NCI-H82 (cell line): ENCODE measurements around the gene SH2D5.

Experiments
- DNase-seq: peaks from one replicate; lab custom pipeline; 2025; lab: John Stamatoyannopoulos, UW

Gene SH2D5

GRCh38 chr1:20713440-20713839, 19.1 kb downstream of the SH2D5 start:
- DNase-seq = no peak

GRCh38 chr1:20712215-20712577, 20.3 kb downstream of the SH2D5 start:
- no peak for DNase-seq

- DNase-seq = peak; percentile 80
Measured at GRCh38 chr1:20711285-20712214, 21.0 kb downstream of the SH2D5 start.

GRCh38 chr1:20710469-20711284, 21.8 kb downstream of the SH2D5 start:
- DNase-seq = no peak

GRCh38 chr1:20709868-20710267, 22.6 kb downstream of the SH2D5 start:
- no peak for DNase-seq

- DNase-seq = no peak
Measured at GRCh38 chr1:20708891-20709290, 23.6 kb downstream of the SH2D5 start.

- DNase-seq = no peak
Measured at GRCh38 chr1:20708057-20708456, 24.4 kb downstream of the SH2D5 start.

- no peak for DNase-seq
Measured at GRCh38 chr1:20706841-20707240, 25.7 kb downstream of the SH2D5 start.

- peak; percentile 68 for DNase-seq
Measured at GRCh38 chr1:20705203-20705755, 27.2 kb downstream of the SH2D5 start.

- no peak for DNase-seq
Measured at GRCh38 chr1:20704390-20705202, 27.9 kb downstream of the SH2D5 start.

- DNase-seq = no peak
Measured at GRCh38 chr1:20703124-20703756, 29.3 kb downstream of the SH2D5 start.

GRCh38 chr1:20702416-20702815, 30.1 kb downstream of the SH2D5 start:
- DNase-seq = no peak

GRCh38 chr1:20701847-20702246, 30.7 kb downstream of the SH2D5 start:
- no peak for DNase-seq

- DNase-seq = no peak
Measured at GRCh38 chr1:20701446-20701845, 31.1 kb downstream of the SH2D5 start.

GRCh38 chr1:20700636-20701215, 31.8 kb downstream of the SH2D5 start:
- DNase-seq = no peak

- DNase-seq = peak; percentile 50
Measured at GRCh38 chr1:20699558-20699957, 32.9 kb downstream of the SH2D5 start.

GRCh38 chr1:20698195-20698910, 34.1 kb downstream of the SH2D5 start:
- DNase-seq = no peak

GRCh38 chr1:20697563-20697962, 34.9 kb downstream of the SH2D5 start:
- no peak for DNase-seq

- DNase-seq = peak; percentile 97
Measured at GRCh38 chr1:20696397-20697333, 35.8 kb downstream of the SH2D5 start.
